Left colon (tissue), 2 donors: ENCODE data around the gene KLHL10. TPM values are rescaled to one million over a fixed set of nuclear protein-coding genes. Genes with fewer than 3 reads are reported as not detected.
"Not testable (repeated sequence)": the region's sequence is repeated elsewhere in the genome, so short reads cannot be mapped to it uniquely, and the experiment has no call there.

Experiments used
- ATAC-seq: fragments of 200-7000 bp; cut with Tn5 transposase; one replicate; pipeline ENCODE4 v1.9.1; 2020; ENCODE audit warnings: mild to moderate bottlenecking, moderate library complexity
- DNase-seq, 2 donors: peaks; one replicate each; pipeline ENCODE4 v3.0.0-alpha.2; 2020
- intact Hi-C, 2 donors: fragments of 100-400 bp; cut with DNase I in 1 of 2; cut with micrococcal nuclease in 1 of 2; formaldehyde crosslinking; loops; one replicate each; pipeline versions ENCODE4 v1.11.2 to v1.14.0; 2022; cut with DNase I, micrococcal nuclease
- total RNA-seq, 2 donors: library from RNA; stranded (reverse); fragmentation: NEBNext Ultra II Directional; extraction: Animal tissue kit (Norgen Biotek cat#: 25700); gene quantifications; one replicate each; pipeline ENCODE4 v1.2.1, GENCODE V29; 2021
- donor health status: DM: no; HTN: no; CAD: no.
- donor health status: DM: yes; HTN: yes; CAD: no.

Gene KLHL10
- total RNA-seq, 2 donors from 2014 or later: not detected

DNA sequence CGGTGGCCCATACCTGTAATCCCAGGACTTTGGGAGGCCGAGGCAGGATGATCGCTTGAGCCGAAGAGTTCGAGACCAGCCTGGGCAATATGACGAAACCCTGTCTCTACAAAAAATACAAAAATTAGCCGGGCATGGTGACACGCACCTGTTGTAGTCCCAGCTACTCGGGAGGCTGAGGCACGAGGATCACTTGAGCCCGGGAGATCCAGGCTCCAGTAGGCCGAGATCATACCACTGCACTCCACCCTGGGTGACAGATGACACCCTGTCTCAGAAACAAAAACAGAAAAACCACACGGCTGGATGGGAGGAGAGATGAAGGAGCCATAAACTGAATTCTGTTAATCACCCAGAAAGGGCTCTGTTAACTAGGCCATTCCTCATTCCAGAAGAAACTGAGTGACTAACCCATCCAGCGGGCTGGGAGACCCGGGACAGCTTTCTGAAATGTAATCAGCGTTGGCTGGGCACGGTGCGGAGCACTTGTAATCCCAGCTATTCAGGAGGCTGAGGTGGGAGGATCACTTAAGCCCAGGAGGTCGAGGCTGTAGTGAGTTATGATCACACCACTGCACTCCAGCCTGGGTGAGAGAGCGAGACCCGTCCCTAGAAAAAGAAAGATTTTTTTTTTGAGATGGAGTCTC lies 952 bp upstream of the KLHL10 start:
- ATAC-seq (peak; percentile 10), DNase-seq (no peak)
- intact Hi-C loops: no loop called here

DNA sequence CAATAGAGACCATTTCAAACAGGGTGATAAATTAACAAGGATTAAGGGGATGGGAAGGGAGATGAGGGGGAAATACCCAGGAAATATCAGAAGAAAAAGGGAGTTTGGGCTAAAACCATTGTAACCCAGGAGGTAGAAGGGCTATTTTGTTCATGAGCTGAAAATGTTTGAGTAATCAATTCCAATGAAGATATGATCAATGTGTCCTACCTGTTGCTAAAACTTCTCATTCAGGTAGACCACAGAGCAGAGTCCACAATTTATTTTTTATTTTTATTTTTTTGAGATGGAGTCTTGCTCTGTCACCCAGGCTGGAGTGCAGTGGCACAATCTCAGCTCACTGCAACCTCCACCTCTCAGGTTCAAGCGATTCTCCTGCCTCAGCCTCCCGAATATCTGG lies 1.8 kb downstream of the KLHL10 start:
- DNase-seq, ATAC-seq, intact Hi-C loops: not testable (repeated sequence)

DNA sequence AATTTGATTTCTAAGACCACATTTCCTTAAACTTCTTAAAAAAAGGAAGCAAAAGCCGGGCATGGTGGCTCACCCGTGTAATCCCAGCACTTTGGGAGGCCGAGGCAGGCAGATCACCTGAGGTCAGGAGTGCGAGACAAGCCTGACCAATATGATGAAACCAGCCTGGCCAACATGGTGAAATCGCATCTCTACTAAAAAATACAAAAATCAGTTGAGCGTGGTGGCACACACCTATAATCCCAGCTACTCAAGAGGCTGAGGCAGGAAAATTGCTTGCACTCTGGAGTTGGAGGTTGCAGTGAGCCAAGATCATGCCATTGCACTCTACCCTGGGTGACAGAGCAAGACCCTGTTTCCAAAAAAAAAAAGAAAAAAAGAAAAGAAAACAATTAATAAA lies 3.2 kb downstream of the KLHL10 start:
- DNase-seq, ATAC-seq, intact Hi-C loops: not testable (repeated sequence)

DNA sequence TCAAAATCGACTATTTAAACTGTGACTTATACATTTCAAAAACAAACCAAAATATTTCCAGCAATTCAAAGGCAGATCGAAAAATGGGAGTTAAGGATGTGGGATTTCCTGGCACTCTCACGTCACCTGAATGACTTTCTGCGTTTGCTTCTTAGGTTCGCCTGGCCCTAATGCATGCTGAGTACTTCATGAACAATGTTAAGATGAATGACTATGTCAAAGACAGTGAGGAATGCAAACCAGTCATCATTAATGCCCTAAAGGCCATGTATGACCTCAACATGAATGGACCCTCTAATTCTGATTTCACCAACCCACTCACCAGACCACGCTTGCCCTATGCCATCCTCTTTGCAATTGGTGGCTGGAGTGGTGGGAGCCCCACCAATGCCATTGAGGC lies 7.3 kb downstream of the KLHL10 start:
- intact Hi-C loops: no loop called here
- DNase-seq: no peak
- no peak for ATAC-seq

DNA sequence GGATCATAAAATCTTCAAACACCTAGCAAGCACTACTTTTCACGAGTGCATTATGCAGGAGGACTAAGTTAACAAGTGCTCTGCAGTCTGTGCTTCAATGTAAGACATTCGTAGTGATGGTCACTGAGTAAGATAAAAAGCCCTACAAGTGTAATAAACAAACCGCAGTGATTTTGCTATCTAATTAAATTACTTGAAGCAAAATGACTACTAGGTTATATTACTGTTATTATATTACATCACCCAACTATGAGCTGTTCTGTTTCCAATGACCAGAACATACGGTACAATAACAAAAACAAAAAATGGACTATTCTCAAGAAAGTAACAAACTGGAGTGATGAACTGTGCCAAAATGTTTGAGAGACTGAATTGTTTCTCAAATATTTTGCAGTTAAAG lies 11.2 kb downstream of the KLHL10 start:
- DNase-seq (no peak), ATAC-seq (no peak)
- intact Hi-C loops: no loop called here

DNA sequence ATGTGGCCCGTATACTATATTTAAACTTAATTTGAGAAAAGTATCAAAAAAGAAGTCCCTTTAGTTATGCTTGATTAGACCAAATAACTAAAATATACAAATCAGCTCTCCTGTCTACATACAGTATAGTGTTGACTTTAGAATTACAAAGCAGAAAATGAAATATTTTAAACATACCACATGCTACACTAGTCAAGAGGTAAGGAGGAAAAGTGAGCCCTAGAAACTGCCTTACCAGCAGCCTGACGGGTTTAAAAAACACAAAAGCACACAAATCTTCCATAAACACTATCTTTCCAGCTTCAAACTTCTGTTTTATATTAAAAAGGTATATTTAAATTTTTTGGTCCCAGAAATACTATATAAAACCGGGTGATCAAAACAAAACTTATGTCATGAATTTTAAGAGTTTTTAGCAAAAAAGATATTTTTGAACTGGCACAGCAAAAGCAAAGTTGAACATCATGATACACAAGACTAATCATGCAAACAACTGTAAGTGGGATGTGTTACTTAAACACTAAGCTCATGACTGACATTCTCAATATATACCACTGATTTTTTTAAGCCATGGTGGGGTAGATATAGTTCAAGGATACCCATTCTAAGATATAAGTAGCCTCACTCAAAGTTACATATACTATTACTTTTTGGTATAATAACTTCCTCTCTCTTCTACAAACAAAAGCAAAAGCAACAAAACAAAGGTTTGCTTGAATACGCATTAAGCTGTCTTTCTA lies 11.8 kb downstream of the KLHL10 start:
- DNase-seq: no peak
- intact Hi-C loops: no loop called here
- no peak for ATAC-seq

DNA sequence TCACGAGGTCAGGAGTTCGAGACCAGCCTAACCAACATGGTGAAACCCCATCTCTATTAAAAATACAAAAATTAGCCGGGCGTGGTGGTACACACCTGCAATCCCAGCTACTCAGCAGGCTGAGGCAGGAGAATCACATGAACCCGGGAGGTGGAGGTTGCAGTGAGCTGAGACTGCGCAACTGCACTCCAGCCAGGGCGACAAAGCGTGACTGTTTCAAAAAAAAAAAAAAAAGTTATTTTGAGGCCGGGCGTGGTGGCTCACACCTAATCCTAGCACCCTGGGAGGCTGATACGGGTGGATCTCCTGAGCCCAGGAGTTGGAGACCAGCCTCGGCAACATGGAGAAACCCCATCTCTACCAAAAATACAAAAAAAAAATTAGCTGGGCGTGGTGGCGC lies 13.8 kb downstream of the KLHL10 start:
- ATAC-seq, intact Hi-C loops, DNase-seq: not testable (repeated sequence)

DNA sequence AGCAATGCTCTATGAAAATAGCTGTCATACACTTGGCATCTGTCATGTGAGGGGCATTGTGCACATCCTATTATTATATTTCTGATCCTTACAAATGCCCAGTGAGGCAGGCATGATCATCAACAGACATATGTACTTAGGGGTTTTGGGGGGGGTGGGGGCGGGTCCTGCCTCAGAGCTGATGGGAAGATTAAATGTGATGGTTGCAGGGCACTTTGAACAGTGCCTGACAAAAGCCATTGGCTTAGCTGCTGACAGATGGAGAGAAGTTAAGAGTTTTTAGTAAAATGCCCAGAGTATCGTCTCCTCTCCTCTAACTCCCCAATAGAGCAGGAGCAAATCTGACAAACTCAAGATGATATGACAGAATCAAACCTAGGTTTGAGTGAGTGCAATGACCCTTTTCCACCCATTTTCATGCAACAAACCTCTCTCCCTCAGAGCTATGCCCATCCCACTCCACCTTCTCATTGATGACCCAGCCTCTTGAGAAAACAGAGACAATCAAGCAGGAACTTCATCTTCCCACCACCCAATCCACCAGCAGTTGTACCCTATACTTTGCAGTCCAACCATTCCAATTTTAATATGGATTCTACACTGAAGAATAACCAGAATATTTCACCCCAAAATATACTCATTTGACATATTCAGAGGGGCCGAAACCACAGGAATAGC lies 22.8 kb downstream of the KLHL10 start:
- ATAC-seq (no peak), DNase-seq (no peak)
- intact Hi-C loops: no loop called here

DNA sequence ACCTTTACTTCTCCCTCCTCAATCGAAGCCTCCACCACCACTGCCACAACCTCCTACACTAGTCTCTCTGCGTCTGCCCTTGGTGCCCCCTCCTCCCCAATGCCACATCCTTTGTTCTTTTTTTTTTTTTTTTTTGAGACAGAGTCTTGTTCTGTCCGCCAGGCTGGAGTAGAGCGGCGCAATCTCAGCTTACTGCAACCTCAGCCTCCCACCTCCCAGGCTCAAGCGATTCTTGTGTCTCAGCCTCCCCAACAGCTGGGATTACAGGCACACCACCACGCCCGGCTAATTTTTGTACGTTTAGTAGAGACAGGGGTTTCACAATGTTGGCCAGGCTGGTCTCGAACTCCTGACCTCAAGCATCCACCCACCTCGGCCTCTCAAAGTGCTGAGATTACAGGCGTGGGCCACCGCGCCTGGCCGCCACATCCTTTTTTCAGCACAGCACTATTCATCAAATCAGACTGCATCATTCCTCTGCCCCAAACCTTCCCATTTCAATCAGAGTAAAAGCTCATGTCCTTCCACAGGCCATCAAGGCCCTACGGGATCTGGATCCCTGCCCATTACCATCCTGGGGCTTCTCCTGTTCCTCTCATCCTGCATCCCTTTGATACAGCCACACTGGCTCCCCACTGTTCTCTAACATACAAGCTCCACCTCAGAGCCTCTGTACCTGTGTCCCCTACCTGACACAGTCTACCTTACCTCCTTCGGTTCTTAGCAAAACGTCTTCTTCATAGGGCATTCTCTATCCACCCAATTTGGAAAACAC lies 25.6 kb downstream of the KLHL10 start:
- ATAC-seq (no peak), DNase-seq (no peak)
- intact Hi-C loops: no loop called here

DNA sequence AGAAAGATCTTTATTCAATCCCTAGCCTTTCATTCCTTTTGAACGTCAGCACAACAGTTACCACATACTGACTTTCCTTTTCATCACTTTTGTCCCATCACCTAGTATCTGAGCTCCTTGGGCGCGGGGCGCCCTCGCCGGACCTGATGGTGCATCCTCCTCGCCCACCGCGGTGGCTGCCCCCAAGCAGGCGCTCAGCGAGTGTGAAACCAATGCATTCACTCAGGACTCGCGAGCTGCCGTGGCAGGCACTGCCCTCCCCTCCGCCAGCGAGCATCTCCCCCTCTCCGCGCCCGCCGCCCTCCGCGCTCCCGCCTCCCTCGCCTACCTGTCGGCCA lies 26.8 kb downstream of the KLHL10 start:
- intact Hi-C loops: no loop called here
- no peak for ATAC-seq

DNA sequence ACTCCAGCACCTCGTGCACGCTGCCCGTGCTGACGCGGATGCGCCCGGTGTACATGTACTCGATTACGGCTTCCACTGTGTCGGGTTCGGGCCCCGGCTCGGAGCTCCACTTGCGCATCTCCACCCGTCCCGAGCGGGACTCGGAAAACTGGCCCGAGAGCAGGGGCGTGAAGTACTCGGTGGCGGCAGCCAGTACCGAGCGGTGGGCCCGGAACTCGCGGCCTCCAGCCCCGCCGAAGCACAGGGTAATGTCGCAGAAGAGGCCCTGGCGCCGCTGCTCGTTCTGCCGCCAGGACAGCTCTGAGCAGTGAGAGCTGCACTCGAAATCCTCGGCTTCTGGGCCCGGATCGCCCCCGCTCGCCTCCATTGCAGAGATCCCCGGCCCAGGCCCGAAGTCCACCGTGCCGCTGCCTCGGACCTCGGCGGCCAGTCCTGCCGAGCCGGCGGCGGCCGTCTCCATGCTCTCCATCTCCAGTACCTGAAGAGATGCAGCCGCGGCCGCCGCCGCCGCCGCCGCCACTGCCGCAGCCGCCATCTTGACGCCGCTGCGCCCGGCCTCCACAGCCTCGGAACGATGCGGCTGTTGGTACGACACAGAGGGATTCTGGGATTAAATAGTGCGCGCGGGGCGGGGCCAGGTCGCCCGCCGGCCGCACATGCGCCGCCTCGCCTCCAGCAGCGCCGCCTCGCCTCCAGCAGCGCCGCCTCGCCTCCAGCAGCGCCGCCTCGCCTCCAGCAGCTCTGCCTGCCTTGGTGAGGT lies 27.4 kb downstream of the KLHL10 start, which contains the start of gene KLHL11:
TSS of gene KLHL11 (minus strand) at position 588 of the 760 bp plus-strand sequence. CDS start at position 535, 53 bp downstream.
- DNase-seq (peak; percentile 85 to 92), ATAC-seq (peak; percentile 96)
- intact Hi-C loops: no loop called here

More for the DNA sequence above, 26.8 kb downstream of the KLHL10 start:
- DNase-seq: peak in 1 of 2 donors; percentile 50

DNA sequence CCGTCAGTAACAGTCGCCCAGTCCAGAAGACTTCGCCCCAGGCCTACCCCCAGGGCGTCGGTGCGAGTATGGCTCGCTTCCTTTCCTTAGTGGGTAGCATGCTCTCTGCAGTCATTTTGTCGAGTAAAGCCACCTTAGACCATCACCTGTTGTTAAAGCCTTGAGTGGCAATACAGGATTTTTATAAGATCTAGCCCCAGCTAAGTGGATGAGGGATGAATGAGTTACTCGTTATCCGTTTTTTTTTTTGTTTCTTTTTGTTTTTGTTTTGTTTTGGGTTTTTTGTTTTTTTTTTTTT lies 27.9 kb downstream of the KLHL10 start:
- ATAC-seq: no peak
- intact Hi-C loops: no loop called here
- DNase-seq: no peak

DNA sequence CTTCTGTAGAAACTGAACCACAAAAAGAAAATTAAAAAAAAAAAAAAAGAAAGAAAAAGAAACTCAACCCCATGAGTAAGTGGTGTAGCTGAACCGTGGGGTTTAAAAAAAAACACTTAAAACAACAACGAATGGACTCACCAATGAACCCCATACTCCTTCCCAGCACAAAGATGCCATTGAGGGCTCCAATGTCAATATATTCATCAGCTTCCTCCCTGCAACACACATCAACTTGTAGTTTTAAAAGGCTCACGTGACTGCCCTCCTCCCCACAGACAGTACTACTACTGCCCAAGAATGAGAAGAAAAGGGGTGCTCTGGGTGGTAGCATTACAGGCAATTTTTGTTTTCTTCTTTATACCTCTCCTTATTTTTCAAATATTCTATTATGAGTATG lies 30.9 kb downstream of the KLHL10 start:
- ATAC-seq: no peak
- intact Hi-C loops: no loop called here
- DNase-seq: no peak

DNA sequence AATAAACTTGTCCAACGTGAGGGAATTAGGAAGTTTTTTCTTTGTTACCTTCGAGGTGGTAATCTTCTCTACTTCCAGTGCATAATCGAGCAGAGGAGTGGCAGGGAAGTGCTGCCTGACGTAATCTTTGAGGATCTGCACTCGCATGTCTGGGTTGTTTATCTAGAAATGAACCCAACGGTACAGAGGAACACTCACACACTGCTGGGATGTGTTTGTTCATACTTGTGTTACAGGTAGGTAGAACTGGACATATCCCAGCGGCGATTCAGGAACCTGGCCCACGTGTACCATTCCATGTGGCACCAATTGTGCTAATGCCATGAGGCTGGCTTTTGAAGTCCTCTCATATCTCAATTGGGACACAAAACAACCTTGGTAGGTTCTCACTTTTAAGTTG lies 31.8 kb downstream of the KLHL10 start:
- DNase-seq (no peak), ATAC-seq (no peak)
- intact Hi-C loops: no loop called here

DNA sequence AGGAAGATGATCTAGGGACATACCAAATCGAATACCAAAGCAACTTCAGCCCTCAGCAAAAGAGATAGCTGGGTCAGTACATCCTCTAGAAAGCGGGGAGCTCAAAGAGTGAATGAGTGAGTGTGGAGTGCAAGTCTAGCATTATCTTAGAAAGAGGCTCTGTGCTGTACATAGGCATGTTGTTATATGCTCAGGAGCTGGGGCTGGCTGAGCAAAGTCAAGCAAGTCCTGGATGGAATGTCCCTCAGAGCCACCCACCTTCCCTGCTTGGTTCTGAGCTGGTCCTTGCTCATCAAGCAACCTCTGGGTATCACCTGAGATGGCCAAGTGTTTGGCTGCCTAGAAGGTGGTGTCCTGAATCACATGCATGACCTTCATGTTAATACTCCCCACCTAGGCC lies 32.5 kb downstream of the KLHL10 start:
- DNase-seq (no peak), ATAC-seq (no peak)
- intact Hi-C loops: no loop called here

DNA sequence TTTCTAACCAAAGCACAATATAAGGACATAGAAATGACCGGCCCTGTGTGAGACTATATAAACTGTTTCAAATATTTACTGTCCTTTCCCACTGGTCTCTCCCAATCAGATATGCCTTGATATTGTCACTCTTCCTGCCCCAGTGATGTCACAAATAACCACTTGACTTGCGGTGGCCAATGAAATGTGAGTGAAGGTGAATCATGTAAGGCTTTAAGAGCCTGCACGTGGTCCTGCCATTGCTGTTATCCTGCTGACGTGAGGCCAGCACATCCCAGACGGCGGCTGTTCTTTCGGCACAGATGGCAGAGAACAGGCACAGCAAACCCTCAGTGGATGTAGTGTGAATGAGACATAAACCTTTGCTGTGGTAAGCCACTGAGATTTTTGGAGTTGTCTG lies 33.0 kb downstream of the KLHL10 start:
- intact Hi-C loops: no loop called here
- ATAC-seq (no peak), DNase-seq (no peak)

DNA sequence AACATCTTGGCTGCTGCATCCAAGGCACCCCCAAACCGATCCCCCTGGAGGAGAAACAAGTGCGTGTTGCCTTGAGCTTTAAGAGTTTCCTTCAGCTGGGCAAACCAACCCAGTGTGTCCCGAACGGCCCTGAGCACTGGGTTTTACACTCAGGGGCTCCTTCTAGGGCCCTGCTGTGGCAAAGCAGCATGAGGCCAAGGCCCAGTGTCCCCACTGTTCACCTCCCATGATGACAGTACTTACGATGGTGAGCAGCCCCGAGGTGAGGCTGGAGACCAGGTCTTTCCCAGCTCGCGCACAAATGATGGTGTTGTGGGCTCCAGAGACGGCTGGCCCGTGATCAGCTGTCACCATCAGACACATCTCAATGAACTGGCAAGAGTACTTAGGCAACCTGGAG lies 34.2 kb downstream of the KLHL10 start:
- no peak for ATAC-seq
- no peak for DNase-seq
- intact Hi-C loops: no loop called here

DNA sequence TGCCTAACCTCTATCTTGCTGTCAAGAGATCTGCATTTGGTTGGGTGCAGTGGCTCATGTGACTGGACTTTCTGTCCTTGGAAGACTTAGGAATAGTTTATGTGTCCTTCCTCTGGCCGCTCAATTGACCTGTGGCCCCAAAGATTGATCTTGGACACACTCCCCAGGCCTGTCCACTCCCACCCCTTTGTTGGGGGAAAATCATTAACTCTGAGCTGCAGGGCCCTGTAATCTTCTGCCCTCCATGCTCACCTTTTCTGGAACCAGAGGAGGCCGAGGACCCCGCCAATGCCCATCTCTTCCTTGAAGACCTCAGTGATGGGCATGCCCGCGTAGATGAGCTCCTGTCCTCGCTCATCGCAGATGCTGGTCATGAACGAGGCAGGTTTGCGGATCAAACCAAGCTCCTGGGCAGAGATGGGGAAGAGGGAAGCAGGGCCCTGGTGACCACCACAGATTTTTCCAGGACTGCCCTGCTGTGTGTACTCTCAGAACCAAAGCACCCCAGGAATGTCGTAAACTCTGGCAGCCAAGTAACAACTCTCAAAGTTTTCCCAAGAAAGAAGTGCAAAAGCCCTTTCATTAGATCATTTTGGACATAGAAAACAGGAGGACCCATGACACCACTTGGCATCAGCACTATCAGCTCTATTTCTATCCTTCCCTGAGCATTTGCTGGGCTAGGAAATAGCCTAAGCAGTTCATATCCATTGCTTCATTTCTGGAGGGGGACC lies 36.1 kb downstream of the KLHL10 start:
- intact Hi-C loops: no loop called here
- DNase-seq (no peak), ATAC-seq (no peak)
